HCT116 (cell line): Measurements from ENCODE around the gene MACF1.

Experiments
- ATF3 ChIP-seq: IDR thresholded peaks from 2 replicates; pipeline ENCODE4 v1.6.1; 2012
- CBX3 ChIP-seq: IDR thresholded peaks from 2 replicates; pipeline ENCODE4 v1.6.1; 2012; ENCODE audit warnings: low read depth
- CEBPB ChIP-seq: IDR thresholded peaks from 2 replicates; pipeline ENCODE4 v1.6.1; 2012; ENCODE audit warnings: low read depth
- CTCF ChIP-seq, 3 experiments: fragments of 200-600 bp in 1 of 3; sonication (generic) in 1 of 3; IDR thresholded peaks in 2 of 3; conservative IDR thresholded peaks in 1 of 3; 2 replicates each; pipeline ENCODE4 v1.5.1; 2012 to 2017; ENCODE audit warnings: low read depth in 2 of 3, low read length in 2 of 3, antibody characterized with exemption in 1 of 3, borderline replicate concordance in 1 of 3, control low read depth in 1 of 3, mild to moderate bottlenecking in 1 of 3, mixed read lengths in 1 of 3, mixed run types in 1 of 3, moderate library complexity in 1 of 3; ENCODE audit not compliant: insufficient read depth in 1 of 3
- ELF1 ChIP-seq: IDR thresholded peaks from 2 replicates; pipeline ENCODE4 v1.6.1; 2012; ENCODE audit warnings: low read depth, borderline replicate concordance
- EZH2 ChIP-seq: fragments of 200-600 bp; sonication (generic); IDR thresholded peaks from 2 replicates; pipeline ENCODE4 v1.6.1; 2017; ENCODE audit warnings: antibody characterized with exemption, mixed run types
- EZH2phosphoT487 ChIP-seq: fragments of 200-600 bp; IDR thresholded peaks from 2 replicates; pipeline ENCODE4 v1.6.1; 2018; ENCODE audit warnings: antibody characterized with exemption, borderline replicate concordance
- POLR2A ChIP-seq: IDR thresholded peaks from 2 replicates; pipeline ENCODE4 v1.7.0; 2011; ENCODE audit warnings: borderline replicate concordance; ENCODE audit not compliant: insufficient read depth, insufficient read length; ENCODE audit errors: extremely low read depth
- POLR2AphosphoS5 ChIP-seq: IDR thresholded peaks from 2 replicates; pipeline ENCODE4 v1.6.1; 2011; ENCODE audit warnings: mild to moderate bottlenecking, low read depth, low read length, moderate library complexity
- RAD21 ChIP-seq: IDR thresholded peaks from 2 replicates; pipeline ENCODE4 v1.6.1; 2012; ENCODE audit warnings: low read depth, mild to moderate bottlenecking
- REST ChIP-seq: IDR thresholded peaks from 2 replicates; pipeline ENCODE4 v1.6.1; 2012; ENCODE audit warnings: low read depth
- YY1 ChIP-seq: IDR thresholded peaks from 2 replicates; pipeline ENCODE4 v1.6.1; 2011; ENCODE audit warnings: low read length, low read depth, moderate library complexity, mild to moderate bottlenecking; ENCODE audit not compliant: insufficient replicate concordance; ENCODE audit errors: extremely low read depth
- ZBTB33 ChIP-seq: IDR thresholded peaks from 2 replicates; pipeline ENCODE4 v1.6.1; 2011; ENCODE audit warnings: mild to moderate bottlenecking, low read length, moderate library complexity; ENCODE audit not compliant: insufficient replicate concordance; ENCODE audit errors: extremely low read depth
- ZFX ChIP-seq: fragments of 450-650 bp; IDR thresholded peaks from 2 replicates; pipeline ENCODE4 v1.6.1; 2017

- TF ChIP-seq REST (no peak), POLR2A (no peak), EZH2 (no peak), POLR2AphosphoS5 (no peak), CTCF (IDR thresholded peaks at IDR 0.05 in 2 of 3, conservative IDR thresholded peaks at IDR 0.05 in 1 of 3; ENCODE audit: borderline replicate concordance in 1 of 3, insufficient read depth in 1 of 3, low read depth in 2 of 3, low read length in 2 of 3) (no peak), CBX3 (no peak), ATF3 (no peak), ELF1 (no peak), EZH2phosphoT487 (no peak), CEBPB (no peak), RAD21 (no peak), ZBTB33 (no peak), ZFX (no peak), YY1 (no peak)
These were observed 276.8 kb downstream of the MACF1 start for GRCh38 chr1:39481289-39481688.
